OCI-LY7 (cell line): Measurements from ENCODE around the gene C16orf87. TPM values are rescaled to one million over a fixed set of nuclear protein-coding genes. Genes with fewer than 3 reads are reported as not detected.

Source experiments
- BruUV-seq: library from RNA; stranded (reverse); fragments of 400-500 nt; replicated peaks from 2 replicates; lab custom pipeline; 2021; lab: Mats Ljungman, UMichigan
- CTCF ChIA-PET: fragments of 300-600 bp; sonication (Branson Sonifier 250); formaldehyde crosslinking; loops from one replicate; lab custom pipeline; 2022; ENCODE audit warnings: antibody characterized with exemption; ENCODE audit not compliant: unreplicated experiment; lab: Charles Lee
- POLR2A ChIA-PET: fragments of 300-600 bp; sonication (Branson Sonifier 250); formaldehyde crosslinking; loops from one replicate; lab custom pipeline; 2022; ENCODE audit warnings: antibody characterized with exemption; lab: Charles Lee
- DNase-seq: peaks from one replicate; pipeline ENCODE4 v3.0.0-alpha.2; 2015; ENCODE audit warnings: low spot score
- H2AFZ ChIP-seq: fragments of 200-600 bp; sonication (generic), shearing (Covaris generic); 2 replicates; pipeline ENCODE4 v1.6.1; 2014; ENCODE audit warnings: mild to moderate bottlenecking, antibody characterized with exemption, low read length, moderate library complexity
- H3K27ac ChIP-seq: fragments of 200-600 bp; sonication (generic); 2 replicates; pipeline ENCODE4 v1.5.1; 2014; ENCODE audit warnings: mixed run types, low read depth, mild to moderate bottlenecking, moderate library complexity, low read length, inconsistent platforms; ENCODE audit not compliant: poor library complexity, severe bottlenecking
- H3K36me3 ChIP-seq: fragments of 200-600 bp; sonication (generic); 2 replicates; pipeline ENCODE4 v1.6.1; 2014; ENCODE audit warnings: mild to moderate bottlenecking, antibody characterized with exemption, low read length, moderate library complexity, mixed read lengths; ENCODE audit not compliant: insufficient read depth
- H3K4me1 ChIP-seq: fragments of 200-600 bp; sonication (generic); 2 replicates; pipeline ENCODE4 v1.5.1; 2014; ENCODE audit warnings: mild to moderate bottlenecking, low read length; ENCODE audit not compliant: insufficient read depth, poor library complexity, severe bottlenecking
- H3K4me2 ChIP-seq: fragments of 200-600 bp; sonication (generic); 2 replicates; pipeline ENCODE4 v1.6.1; 2014; ENCODE audit warnings: mild to moderate bottlenecking, low read length
- H3K4me3 ChIP-seq: fragments of 200-600 bp; sonication (generic); 2 replicates; pipeline ENCODE4 v1.5.1; 2014; ENCODE audit warnings: mild to moderate bottlenecking, low read depth, low read length; ENCODE audit not compliant: poor library complexity, severe bottlenecking
- H3K79me2 ChIP-seq: fragments of 200-600 bp; sonication (generic); 2 replicates; pipeline ENCODE4 v1.6.1; 2016; ENCODE audit warnings: low read depth, mild to moderate bottlenecking, low read length, moderate library complexity, mixed read lengths; ENCODE audit not compliant: insufficient read depth
- H3K9me2 ChIP-seq: fragments of 200-600 bp; sonication (generic); 2 replicates; pipeline ENCODE4 v1.6.1; 2016; ENCODE audit warnings: mild to moderate bottlenecking, low read length, mixed read lengths; ENCODE audit not compliant: insufficient read depth
- H3K9me3 ChIP-seq: fragments of 200-600 bp; sonication (generic); 2 replicates; pipeline ENCODE4 v1.6.1; 2014; ENCODE audit warnings: mild to moderate bottlenecking, mixed run types, low read length, mixed read lengths
- H4K20me1 ChIP-seq: fragments of 200-600 bp; sonication (generic); 2 replicates; pipeline ENCODE4 v1.6.1; 2014; ENCODE audit warnings: mild to moderate bottlenecking, antibody characterized with exemption, low read length, moderate library complexity, mixed read lengths; ENCODE audit not compliant: insufficient read depth
- EZH2phosphoT487 ChIP-seq: fragments of 200-600 bp; sonication (generic); IDR thresholded peaks from 2 replicates; pipeline ENCODE4 v1.6.1; 2018; ENCODE audit warnings: low read depth, borderline replicate concordance, mild to moderate bottlenecking, mixed run types, antibody characterized with exemption, low read length, moderate library complexity, mixed read lengths
- intact Hi-C: fragments of 100-400 bp; cut with micrococcal nuclease; formaldehyde crosslinking; loops from one replicate; pipeline ENCODE4 v1.10.0; 2022; ENCODE audit not compliant: unreplicated experiment
- total RNA-seq, 2 experiments: library from RNA; depleted of rRNA in 1 of 2; stranded (reverse); fragments of >200 nt in 1 of 2; shearing (Covaris generic) in 1 of 2; gene quantifications; 2 replicates each; pipeline ENCODE4 v1.2.3, GENCODE V29; 2014 to 2022
- TF ChIP-seq, protein P1 (sequence below): fragments of 200-600 bp; sonication (generic); conservative IDR thresholded peaks from 2 replicates; pipeline ENCODE4 v1.5.1; 2014; ENCODE audit warnings: mild to moderate bottlenecking, antibody characterized with exemption, low read length, moderate library complexity, mixed read lengths

The C16orf87 gene
- total RNA-seq, 2 experiments from 2014 or later: 9.1 to 21.1 TPM

DNA sequence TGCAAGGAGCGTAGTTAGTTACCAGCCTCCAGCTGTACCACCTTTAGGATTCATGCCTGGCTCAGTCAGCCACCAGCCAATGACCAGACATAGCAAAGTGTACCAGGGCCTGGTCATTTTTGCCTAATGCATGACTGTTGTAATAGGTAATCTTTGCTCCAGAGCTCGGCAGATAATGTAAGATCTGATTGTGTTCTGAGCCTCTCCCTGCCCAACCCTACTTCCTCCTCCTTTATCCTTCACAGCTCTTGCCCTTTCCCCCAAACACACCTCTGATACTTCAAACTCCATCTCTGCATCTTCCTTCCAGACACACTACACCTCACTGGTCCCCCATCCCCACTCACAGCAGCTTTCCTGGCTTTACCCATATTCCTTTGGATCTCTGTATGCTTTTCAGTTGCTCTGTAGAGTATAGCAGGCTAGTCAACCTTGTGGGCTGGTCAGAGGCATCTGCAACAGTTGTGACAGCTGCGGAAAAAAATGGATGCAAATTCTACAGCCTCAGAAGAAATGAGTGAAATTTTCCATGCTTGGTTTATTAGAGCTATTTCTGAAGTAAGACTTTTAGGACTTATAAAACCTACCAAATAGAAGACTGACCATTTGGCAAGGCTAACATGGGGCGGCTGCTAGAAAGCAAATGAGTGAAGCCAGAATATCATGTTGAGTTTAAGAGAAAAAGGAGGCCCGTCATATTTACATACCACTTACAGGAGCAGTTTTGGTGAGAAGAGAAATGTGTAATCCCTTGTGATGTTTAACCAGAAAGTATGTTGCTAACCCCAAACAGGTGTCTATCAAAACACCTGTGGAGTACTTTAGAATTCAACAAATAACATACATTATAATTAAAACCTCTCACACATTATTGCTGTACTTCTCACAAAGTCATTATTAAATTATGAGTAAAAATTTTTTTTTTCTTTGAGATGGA, 19.9 kb upstream of the C16orf87 start:
- CTCF ChIA-PET: no interaction called here
- Histone ChIP-seq H4K20me1 (no peaks in the 10 kb centered on the region), H3K9me3 (no peaks in the 10 kb centered on the region), H3K4me2 (peak overlapping the region; percentile 72), H3K4me1 (peaks cover 12% of the 10 kb centered on the region), H3K36me3 (no peaks in the 10 kb centered on the region), H3K4me3 (peak overlapping the region; percentile 8), H3K79me2 (no peaks in the 10 kb centered on the region), H2AFZ (peak overlapping the region; percentile 89), H3K27ac (peak overlapping the region; percentile 38), H3K9me2 (no peaks in the 10 kb centered on the region)
- POLR2A ChIA-PET: interaction anchor here (0.5 to 1.7 kb wide), 6 partner anchors 10 to 123 kb away, joined by 3 to 7 read pairs (median 4); no protein-coding TSS in a partner anchor
- peak; percentile 53 for DNase-seq
- TF ChIP-seq EZH2phosphoT487: no peak
- TF ChIP-seq, protein P1, sequence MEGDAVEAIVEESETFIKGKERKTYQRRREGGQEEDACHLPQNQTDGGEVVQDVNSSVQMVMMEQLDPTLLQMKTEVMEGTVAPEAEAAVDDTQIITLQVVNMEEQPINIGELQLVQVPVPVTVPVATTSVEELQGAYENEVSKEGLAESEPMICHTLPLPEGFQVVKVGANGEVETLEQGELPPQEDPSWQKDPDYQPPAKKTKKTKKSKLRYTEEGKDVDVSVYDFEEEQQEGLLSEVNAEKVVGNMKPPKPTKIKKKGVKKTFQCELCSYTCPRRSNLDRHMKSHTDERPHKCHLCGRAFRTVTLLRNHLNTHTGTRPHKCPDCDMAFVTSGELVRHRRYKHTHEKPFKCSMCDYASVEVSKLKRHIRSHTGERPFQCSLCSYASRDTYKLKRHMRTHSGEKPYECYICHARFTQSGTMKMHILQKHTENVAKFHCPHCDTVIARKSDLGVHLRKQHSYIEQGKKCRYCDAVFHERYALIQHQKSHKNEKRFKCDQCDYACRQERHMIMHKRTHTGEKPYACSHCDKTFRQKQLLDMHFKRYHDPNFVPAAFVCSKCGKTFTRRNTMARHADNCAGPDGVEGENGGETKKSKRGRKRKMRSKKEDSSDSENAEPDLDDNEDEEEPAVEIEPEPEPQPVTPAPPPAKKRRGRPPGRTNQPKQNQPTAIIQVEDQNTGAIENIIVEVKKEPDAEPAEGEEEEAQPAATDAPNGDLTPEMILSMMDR: no peak
- no TSS peak for BruUV-seq
- intact Hi-C loops: loop anchor here (5.0 kb wide), 1 partner anchor 76 kb away; no protein-coding TSS in a partner anchor

DNA sequence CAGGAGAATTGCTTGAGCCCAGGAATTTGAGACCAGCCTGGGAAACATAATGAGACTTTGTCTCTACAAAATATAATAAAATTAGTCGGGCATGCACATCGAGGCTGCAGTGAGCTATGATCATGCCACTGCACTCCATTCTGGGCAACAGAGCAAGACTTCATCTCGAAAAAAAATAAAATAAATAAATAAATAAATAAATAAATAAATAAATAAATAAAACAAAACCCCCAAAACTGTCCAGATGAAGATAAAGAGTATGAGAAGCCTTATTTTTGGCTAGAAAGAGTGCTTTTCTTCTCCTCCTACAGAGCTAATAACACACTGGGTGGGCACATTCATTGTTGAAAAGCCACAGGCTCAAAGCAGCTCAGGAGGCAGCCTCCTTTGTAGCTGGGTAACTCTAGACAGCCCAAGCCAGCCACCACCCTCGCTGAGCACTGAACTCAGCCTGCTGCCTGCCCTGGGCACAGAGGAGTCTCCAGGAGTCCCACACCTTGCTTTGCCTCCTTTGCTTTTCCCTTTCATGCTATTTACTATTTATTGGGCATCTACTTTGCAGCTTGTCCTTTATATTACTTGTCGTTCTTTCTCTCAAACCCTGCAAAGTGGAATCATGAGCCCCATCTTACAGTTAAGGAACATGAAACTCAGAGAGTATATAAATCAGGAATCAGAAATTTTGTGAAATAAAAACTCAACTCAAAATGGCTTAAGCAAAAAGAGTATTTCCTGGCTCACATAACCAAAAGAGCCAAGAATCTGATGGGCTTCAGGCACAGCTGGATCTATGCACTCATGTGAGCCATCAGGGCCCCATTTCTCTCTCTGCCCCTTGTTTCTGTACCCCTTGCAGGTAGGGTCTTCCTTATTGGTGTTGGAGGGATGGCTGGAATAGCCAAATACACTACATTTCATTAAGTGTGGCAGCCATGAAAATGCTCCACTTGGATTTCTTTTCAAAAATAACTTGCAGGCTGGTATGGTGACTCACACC, 18.1 kb upstream of the C16orf87 start:
- Histone ChIP-seq H2AFZ (no peak overlapping the region), H3K4me3 (no peak overlapping the region), H3K27ac (no peak overlapping the region), H3K9me2 (no peaks in the 10 kb centered on the region), H3K4me1 (peaks cover 12% of the 10 kb centered on the region), H3K4me2 (no peak overlapping the region), H4K20me1 (no peaks in the 10 kb centered on the region), H3K36me3 (no peaks in the 10 kb centered on the region), H3K79me2 (no peaks in the 10 kb centered on the region), H3K9me3 (no peaks in the 10 kb centered on the region)
- intact Hi-C loops: no loop called here
- no TSS peak for BruUV-seq
- no peak for TF ChIP-seq EZH2phosphoT487
- TF ChIP-seq, protein P1: no peak
- ChIA-PET POLR2A (interaction anchor here (0.7 to 0.9 kb wide), 2 partner anchors 42 to 63 kb away, joined by 3 to 4 read pairs; no protein-coding TSS in a partner anchor), CTCF (no interaction called here)
- no peak for DNase-seq
